Activated CD8-positive, alpha-beta memory T cell treated with anti-CD3 and anti-CD28 coated beads, Interleukin-2, amount 50 U/mL, for 1 hour (primary cell): ENCODE data around the gene VTCN1.

ENCODE experiments used
- DNase-seq: peaks from one replicate; pipeline ENCODE4 v3.0.0-alpha.2; 2020; ENCODE audit errors: extremely low read depth

Gene VTCN1

DNA sequence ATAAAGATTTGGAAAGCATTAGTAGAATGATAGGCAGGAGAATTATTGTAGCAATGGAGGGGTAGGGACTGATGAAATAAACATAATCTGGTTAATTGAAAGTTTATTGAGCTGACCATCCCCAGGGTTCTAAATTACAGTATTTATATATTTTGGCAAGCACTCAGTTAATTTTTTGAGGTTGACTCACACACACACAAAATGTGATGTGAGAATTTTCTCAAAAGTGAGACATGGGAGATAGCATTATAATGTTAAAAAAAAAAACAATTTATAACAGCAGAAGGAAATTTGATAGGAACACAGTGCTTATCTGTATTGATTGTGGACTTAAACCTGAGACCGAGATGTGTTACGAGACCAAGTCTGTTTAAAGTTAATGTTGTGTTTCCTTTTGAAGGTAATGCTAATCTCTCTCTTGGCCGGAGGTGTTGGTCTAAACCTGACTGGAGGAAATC lies 113.7 kb downstream of the VTCN1 start:
- no peak for DNase-seq

DNA sequence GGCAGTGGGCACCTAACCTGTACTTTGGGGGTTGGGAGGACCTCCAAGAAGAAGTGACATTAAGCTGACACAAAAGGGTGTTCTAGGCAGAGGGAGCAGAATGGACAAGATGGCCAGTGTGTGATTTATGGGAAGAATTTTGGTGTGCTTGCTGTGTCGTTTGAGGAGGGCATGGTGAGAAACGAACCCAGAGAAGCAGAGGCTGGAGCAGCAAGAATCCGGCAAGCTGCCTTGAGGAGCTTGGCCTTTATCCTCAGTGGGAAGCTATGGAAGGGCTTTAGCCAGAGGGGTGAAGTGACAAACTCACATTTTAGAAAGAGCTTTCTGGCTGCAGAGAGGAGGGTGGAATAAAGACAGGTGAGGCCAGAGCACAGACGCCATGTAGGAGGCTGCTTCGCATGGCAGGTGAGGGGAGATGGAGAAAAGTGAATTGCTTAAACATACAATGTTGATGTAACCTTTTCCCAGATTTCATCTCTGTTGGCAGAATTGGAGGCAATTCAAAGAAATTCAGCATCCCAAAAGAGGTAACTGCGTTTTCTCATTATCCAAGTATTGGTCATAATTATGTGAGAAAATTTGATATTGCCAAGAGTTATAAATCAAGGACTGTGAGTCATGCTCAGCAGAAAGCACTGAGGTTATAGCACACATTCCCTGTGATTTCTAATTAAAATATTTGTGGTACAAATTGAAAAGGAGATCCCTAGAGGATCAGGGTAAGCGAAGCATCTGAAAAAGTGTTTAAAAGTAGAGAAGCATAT lies 115.7 kb downstream of the VTCN1 start:
- no peak for DNase-seq

DNA sequence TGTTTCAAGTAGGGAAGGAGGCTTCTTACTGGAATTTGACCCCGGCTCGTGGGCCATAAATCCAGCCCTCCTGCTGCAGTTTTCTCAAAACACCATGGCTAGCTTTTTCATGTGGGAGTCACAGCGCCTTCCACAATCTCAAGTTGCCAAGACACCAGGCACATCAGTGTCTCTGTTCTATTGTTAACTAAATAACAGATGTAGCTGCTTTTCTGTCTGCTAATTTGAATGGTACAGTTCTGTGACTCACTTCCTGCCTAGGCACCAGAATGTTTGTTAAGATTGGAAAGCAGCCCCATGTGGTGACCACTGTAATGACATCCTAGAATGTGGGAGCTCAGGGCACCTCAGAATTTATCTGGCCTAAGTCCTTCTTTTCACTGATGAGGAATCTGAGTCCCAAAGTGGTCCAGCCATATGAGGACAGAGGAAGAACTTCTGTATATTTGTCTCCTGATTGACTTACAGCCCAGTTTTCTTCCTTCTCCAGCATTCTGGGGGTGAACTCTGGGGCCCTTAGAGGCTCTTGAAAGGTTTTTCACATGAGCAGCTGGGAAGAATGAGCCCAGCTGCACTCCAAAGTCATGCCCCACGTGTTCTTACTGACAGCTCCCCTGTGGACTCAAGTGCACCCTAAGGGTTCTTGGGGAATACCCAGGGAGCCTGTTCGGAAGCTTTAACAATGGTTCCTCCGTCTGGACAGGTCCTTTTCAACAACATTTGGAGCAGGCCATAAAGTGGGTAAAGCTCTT lies 116.7 kb downstream of the VTCN1 start:
- DNase-seq, result no peak
